GM13976 (cell line): ENCODE results near the gene YWHAG.

Experiments
- DNase-seq: peaks from one replicate; pipeline ENCODE4 v3.0.0; 2012; ENCODE audit warnings: low spot score
- in situ Hi-C: fragments of 300-500 bp; cut with MboI; formaldehyde crosslinking; loops from one replicate; pipeline ENCODE4 v1.12.0; 2022; ENCODE audit warnings: low sequenced_read_pairs, mixed read lengths, inconsistent platforms; ENCODE audit not compliant: unreplicated experiment
- TF ChIP-seq, protein P1 (sequence below): IDR thresholded peaks from 2 replicates; pipeline ENCODE4 v1.5.1; 2012; ENCODE audit warnings: borderline replicate concordance, mild to moderate bottlenecking; ENCODE audit not compliant: insufficient read depth; ENCODE audit errors: extremely low read depth, missing control alignments, control extremely low read depth

YWHAG gene

DNA sequence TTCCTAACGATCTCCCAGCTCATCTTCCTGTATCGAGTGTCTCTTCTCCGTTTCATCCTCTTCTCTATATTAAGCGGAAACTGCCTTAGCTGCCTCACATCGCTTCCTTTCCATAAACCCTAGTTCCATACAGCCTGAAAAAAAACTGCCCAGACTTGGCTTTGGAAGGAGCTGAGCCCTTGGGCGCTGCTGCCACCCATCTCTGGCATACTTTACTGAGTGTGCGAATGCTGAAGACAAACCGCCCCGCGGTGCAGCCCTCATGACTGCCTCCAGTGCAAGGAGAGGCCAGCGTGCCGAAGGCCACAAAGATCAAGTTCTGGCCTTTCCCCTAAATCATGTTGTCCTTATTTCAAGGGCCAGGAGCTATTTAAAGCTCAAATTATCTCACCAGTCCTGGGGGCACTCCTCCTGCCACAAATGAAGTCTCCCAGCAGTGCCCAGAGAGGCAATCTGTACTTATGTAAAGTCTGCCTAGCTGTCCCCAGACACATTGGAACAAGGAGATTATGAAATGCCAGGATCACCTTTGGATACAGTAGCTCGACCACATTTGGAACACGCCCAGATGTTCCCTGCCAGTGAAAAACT is 25.2 kb downstream of the YWHAG start:
- DNase-seq = no peak
- TF ChIP-seq, protein P1, sequence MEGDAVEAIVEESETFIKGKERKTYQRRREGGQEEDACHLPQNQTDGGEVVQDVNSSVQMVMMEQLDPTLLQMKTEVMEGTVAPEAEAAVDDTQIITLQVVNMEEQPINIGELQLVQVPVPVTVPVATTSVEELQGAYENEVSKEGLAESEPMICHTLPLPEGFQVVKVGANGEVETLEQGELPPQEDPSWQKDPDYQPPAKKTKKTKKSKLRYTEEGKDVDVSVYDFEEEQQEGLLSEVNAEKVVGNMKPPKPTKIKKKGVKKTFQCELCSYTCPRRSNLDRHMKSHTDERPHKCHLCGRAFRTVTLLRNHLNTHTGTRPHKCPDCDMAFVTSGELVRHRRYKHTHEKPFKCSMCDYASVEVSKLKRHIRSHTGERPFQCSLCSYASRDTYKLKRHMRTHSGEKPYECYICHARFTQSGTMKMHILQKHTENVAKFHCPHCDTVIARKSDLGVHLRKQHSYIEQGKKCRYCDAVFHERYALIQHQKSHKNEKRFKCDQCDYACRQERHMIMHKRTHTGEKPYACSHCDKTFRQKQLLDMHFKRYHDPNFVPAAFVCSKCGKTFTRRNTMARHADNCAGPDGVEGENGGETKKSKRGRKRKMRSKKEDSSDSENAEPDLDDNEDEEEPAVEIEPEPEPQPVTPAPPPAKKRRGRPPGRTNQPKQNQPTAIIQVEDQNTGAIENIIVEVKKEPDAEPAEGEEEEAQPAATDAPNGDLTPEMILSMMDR = no peak
- in situ Hi-C loops = no loop called here

DNA sequence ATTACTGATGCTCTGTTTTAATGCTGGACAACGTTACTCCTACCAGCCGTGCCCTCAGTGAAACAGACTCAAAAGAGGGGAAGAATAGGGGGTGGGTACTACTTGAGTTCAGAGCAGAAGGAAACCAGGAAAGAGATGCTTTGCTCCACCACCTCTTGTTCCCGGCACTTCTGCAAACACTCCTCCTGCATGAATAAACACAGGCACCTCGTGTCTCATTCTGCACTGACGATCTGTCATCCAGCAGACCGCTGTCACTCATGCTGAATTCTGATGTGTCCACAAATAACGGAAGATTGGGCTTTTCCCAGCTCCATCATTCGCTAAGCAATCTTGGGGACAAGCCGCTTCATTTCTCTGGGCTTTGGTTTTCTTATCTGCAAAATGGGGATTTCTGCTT is 26.7 kb downstream of the YWHAG start:
- in situ Hi-C loops = no loop called here
- TF ChIP-seq, protein P1 = no peak
- no peak for DNase-seq

DNA sequence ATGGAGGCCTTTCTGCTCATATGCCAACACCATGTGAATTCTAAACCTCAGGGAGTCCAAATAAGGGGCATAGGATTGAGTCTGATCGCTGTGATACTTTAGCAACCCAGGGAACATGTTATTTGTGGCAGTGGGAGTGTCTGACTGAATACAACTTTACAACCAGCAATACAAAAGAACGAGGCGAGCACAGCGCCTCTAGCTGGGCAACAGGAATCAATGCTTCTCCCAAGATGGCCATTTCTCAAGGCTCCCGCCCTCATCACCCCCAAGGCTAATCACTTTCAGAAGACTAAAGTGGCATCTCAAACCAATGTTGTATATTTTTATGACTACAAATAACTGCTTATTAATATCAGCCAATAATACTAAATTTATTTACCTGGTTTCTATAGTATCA is 28.1 kb downstream of the YWHAG start:
- in situ Hi-C loops = no loop called here

DNA sequence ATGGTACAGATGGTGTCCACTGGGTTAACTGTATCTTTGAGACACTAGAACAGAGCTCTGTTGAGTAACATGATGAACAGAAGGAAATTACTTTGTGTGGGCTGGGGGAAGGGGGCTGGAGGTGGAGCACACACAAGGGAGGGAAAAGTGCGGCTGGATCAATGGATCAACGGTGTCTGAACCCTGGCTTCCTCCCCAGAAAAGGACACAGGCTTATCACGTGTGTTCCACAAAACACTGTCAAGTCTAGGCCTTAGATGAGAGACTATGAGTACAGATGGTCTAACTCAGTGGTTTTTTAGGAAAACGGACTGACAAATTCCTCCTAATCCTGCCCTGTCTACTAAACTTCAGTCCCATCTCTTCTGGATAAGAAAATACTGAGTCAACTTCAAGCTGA is 28.5 kb downstream of the YWHAG start:
- in situ Hi-C loops = no loop called here
- TF ChIP-seq, protein P1 = no peak
- DNase-seq = no peak

More for the DNA sequence above, 28.1 kb downstream of the YWHAG start:
- DNase-seq = no peak
- TF ChIP-seq, protein P1 = no peak

DNA sequence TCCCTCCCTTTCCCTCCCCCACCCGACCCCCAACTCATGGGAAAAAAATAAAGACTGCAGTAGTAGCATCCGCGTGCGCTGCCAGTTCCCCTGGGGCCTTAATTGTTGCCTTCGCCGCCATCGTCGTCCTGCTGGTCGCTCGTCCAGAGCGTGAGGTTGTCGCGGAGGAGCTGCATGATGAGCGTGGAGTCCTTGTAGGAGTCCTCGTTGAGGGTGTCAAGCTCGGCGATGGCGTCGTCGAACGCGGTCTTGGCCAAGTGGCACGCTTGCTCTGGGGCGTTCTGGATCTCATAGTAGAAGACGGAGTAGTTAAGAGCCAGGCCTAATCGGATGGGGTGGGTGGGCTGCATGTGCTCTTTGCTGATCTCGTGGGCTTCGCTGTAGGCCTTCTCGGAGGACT is 29.3 kb downstream of the YWHAG start:
- no peak for DNase-seq
- TF ChIP-seq, protein P1 = no peak
- in situ Hi-C loops = no loop called here

DNA sequence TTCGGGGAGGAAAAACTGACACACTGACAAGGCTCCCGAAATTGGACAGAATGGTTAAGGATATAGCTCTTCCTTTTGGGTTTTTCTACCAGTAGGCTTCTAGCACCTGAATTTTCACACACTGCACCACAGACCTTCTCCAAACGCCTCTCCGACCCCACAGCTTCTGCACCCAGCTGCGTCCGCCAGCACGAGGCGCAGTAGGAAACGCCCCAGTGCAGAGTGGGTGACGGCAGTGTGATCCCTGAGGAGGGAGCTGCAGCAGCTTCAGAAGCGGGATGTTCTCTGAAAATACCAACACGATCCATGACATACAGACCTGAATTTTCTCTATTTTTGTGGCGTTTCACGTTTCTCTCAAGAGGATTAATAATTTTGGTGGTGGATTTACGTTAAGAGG is 30.4 kb downstream of the YWHAG start:
- in situ Hi-C loops = no loop called here
- TF ChIP-seq, protein P1 = no peak
- DNase-seq = no peak
